Measurements from ENCODE around the gene JAK1. TPM values are rescaled to one million over a fixed set of nuclear protein-coding genes. Genes with fewer than 3 reads are reported as not detected.
A peak's percentile ranks its signal among the peaks of the same experiment; 100 is the strongest.

Gene JAK1
- total and polyA plus RNA-seq, 2 of the 8 experiments (the other 6 are each of a cell fraction or from before 2014, with no cell fraction given): 7.8 to 24.5 TPM

GRCh38 chr1:64956010-64956640 is 10.2 kb downstream of the JAK1 start:
- POLR2A ChIA-PET (ENCODE audit: partially characterized antibody): interaction anchor here (0.9 kb wide), 1 partner anchor 9 kb away, joined by 3 read pairs; no protein-coding TSS in a partner anchor
- peaks cover 0 to 19% of the 10 kb centered on the region in 2 experiments; a peak in 2 of 4 replicates for H3K79me2 ChIP-seq (ENCODE audit: control insufficient read depth in 1 of 2, insufficient read depth in 2 of 2, low read length in 2 of 2)

More at GRCh38 chr1:64956010-64956640, 10.2 kb downstream of the JAK1 start:
- Histone ChIP-seq H3K27ac (ENCODE audit: low read depth, low read length) (no peak overlapping the region), H2BK120ac (replicated peaks; ENCODE audit: low read depth, low read length) (no peak overlapping the region), H2AFZ (ENCODE audit: low read length) (no peak overlapping the region), H3K23ac (ENCODE audit: insufficient read length) (no peak overlapping the region), H2BK20ac (ENCODE audit: low read length) (no peak overlapping the region), H3K36me3 (ENCODE audit: control insufficient read depth in 2 of 4, insufficient read depth in 4 of 4, low read length in 3 of 4) (no peaks in the 10 kb centered on the region), H3K4ac (replicated peaks; ENCODE audit: insufficient read length, low read depth, low read length) (no peak overlapping the region), H3K23me2 (ENCODE audit: low read depth, low read length) (0 out of 2 replicates have a peak, but pooled peaks cover 3% of the 10 kb centered on the region), H3K4me3 (ENCODE audit: extremely low read depth in 1 of 4, insufficient read depth in 2 of 4, low read depth in 3 of 4, low read length in 4 of 4) (no peak overlapping the region), H4K8ac (ENCODE audit: extremely low read depth, insufficient read depth, low read length) (no peak overlapping the region), H3K9me3 (ENCODE audit: insufficient read depth in 2 of 2, low read depth in 1 of 2, low read length in 1 of 2) (no peaks in the 10 kb centered on the region), H2BK12ac (ENCODE audit: low read depth, low read length) (no peak overlapping the region), H4K5ac (ENCODE audit: insufficient read length, low read depth, low read length) (no peak overlapping the region), H3K27me3 (replicated peaks in 1 of 4; ENCODE audit: control insufficient read depth in 3 of 4, extremely low read depth in 1 of 4, insufficient read depth in 3 of 4, low read length in 3 of 4) (no peaks in the 10 kb centered on the region), H2AK5ac (ENCODE audit: low read depth, low read length) (peak overlapping the region; percentile 10; the same call in 1 of the 2 replicates), H3K9ac (replicated peaks in 1 of 4; ENCODE audit: extremely low read depth in 1 of 4, low read depth in 3 of 4, low read length in 3 of 4) (no peak overlapping the region), H3K79me1 (ENCODE audit: low read depth, low read length) (no peaks in the 10 kb centered on the region), H4K91ac (replicated peaks; ENCODE audit: insufficient read length, low read length) (no peak overlapping the region), H3K14ac (ENCODE audit: insufficient read length) (no peak overlapping the region), H3K4me2 (ENCODE audit: insufficient read depth in 1 of 2, low read depth in 2 of 2, low read length in 2 of 2) (peak overlapping the region in 1 of 2 experiments; percentile 24; a peak in 1 of 4 replicates), H2BK5ac (ENCODE audit: low read depth, low read length) (no peak overlapping the region), H2BK15ac (ENCODE audit: low read length) (peak overlapping the region; percentile 55; the same call in 1 of the 2 replicates), H3K18ac (ENCODE audit: extremely low read depth, low read length) (0 out of 2 replicates have a peak overlapping the region, but pooled peaks have one; percentile 21), H3K56ac (replicated peaks; ENCODE audit: insufficient read length, low read depth, low read length) (no peak overlapping the region), H3K4me1 (replicated peaks in 1 of 4; ENCODE audit: control insufficient read depth in 3 of 4, insufficient read depth in 4 of 4, low read length in 3 of 4) (peaks cover 3 to 22% (median 9%) of the 10 kb centered on the region in 4 experiments), H4K20me1 (replicated peaks in 1 of 2; ENCODE audit: control insufficient read depth in 1 of 2, insufficient read depth in 2 of 2, low read length in 2 of 2) (peaks cover 0 to 3% of the 10 kb centered on the region in 2 experiments)
- DNase-seq (ENCODE audit: low read depth in 1 of 2, low spot score in 2 of 2): no peak
- no peak for FAIRE-seq
- WGBS, 2 experiments (ENCODE audit: extremely low coverage in 1 of 2, insufficient coverage in 1 of 2, insufficient read length in 1 of 2, insufficient replicate concordance in 2 of 2, low coverage in 1 of 2, low lambda C conversion rate in 2 of 2, missing lambda C conversion rate in 1 of 2): 54% methylated on average over 3 of the region's 3 CpGs; no CpG with 5 or more reads in 1 of the 2 experiments
- TF ChIP-seq PHF8 (conservative IDR thresholded peaks at IDR 0.05; ENCODE audit: low read depth, low read length): no peak
- TF ChIP-seq GABPA (IDR thresholded peaks at IDR 0.05; ENCODE audit: borderline replicate concordance, insufficient read depth, low read length): no peak
- TF ChIP-seq CEBPB (IDR thresholded peaks at IDR 0.05; ENCODE audit: low read depth, low read length): no peak
- no peak for TF ChIP-seq BCL11A (IDR thresholded peaks at IDR 0.05; ENCODE audit: low read depth in 2 of 2, low read length in 2 of 2)
- TF ChIP-seq KDM1A (IDR thresholded peaks at IDR 0.05; ENCODE audit: borderline replicate concordance, low read length): no peak
- TF ChIP-seq CHD2 (IDR thresholded peaks at IDR 0.05; ENCODE audit: low read length): no peak
- TF ChIP-seq CBX5 (IDR thresholded peaks at IDR 0.05; ENCODE audit: low read depth, low read length): no peak
- TF ChIP-seq TEAD4 (IDR thresholded peaks at IDR 0.05; ENCODE audit: low read depth, low read length): no peak
- no peak for TF ChIP-seq JUN (IDR thresholded peaks at IDR 0.05; ENCODE audit: low read depth, low read length)
- CTCF ChIA-PET (ENCODE audit: partially characterized antibody): interaction anchor here (0.6 to 1.6 kb wide), 2 partner anchors 14 to 25 kb away, joined by 3 read pairs; no protein-coding TSS in a partner anchor

Data from H1 (cell line).